Right kidney (tissue), 1 donor: ENCODE data around the gene LYRM2.
A peak's percentile ranks its signal among the peaks of the same experiment; 100 is the strongest.

Experiments
- DNase-seq: peaks from one replicate; pipeline ENCODE4 v3.0.0-alpha.2; 2016

LYRM2 gene

GRCh38 chr6:89596484-89596883, 42.1 kb downstream of the LYRM2 start:
- no peak for DNase-seq

- DNase-seq = no peak
Observed at GRCh38 chr6:89596056-89596455, 42.5 kb downstream of the LYRM2 start.

GRCh38 chr6:89591745-89592144, 46.8 kb downstream of the LYRM2 start:
- no peak for DNase-seq

- DNase-seq = no peak
Observed at GRCh38 chr6:89590133-89590532, 48.4 kb downstream of the LYRM2 start.

- DNase-seq = no peak
Observed at GRCh38 chr6:89589297-89590025, 49.1 kb downstream of the LYRM2 start.

- no peak for DNase-seq
Observed at GRCh38 chr6:89585154-89585553, 53.4 kb downstream of the LYRM2 start.

- DNase-seq = no peak
Observed at GRCh38 chr6:89584539-89584938, 54.0 kb downstream of the LYRM2 start.

GRCh38 chr6:89583559-89583958, 55.0 kb downstream of the LYRM2 start:
- DNase-seq = no peak

- DNase-seq = no peak
Observed at GRCh38 chr6:89582669-89583325, 55.8 kb downstream of the LYRM2 start.

GRCh38 chr6:89581689-89582088, 56.9 kb downstream of the LYRM2 start:
- DNase-seq = no peak

GRCh38 chr6:89580997-89581666, 57.4 kb downstream of the LYRM2 start:
- DNase-seq = peak; percentile 16

- DNase-seq = no peak
Observed at GRCh38 chr6:89575562-89575960, 63.0 kb downstream of the LYRM2 start.

GRCh38 chr6:89574910-89575561, 63.5 kb downstream of the LYRM2 start:
- no peak for DNase-seq

- DNase-seq = no peak
Observed at GRCh38 chr6:89567630-89568390, 70.7 kb downstream of the LYRM2 start.

GRCh38 chr6:89566930-89567629, 71.5 kb downstream of the LYRM2 start:
- no peak for DNase-seq

GRCh38 chr6:89566008-89566800, 72.3 kb downstream of the LYRM2 start:
- no peak for DNase-seq

GRCh38 chr6:89564752-89565427, 73.7 kb downstream of the LYRM2 start:
- DNase-seq = no peak

GRCh38 chr6:89563866-89564265, 74.7 kb downstream of the LYRM2 start:
- no peak for DNase-seq

- DNase-seq = no peak
Observed at GRCh38 chr6:89562093-89562973, 76.2 kb downstream of the LYRM2 start.
